Thymus (tissue), 11 donors: ENCODE measurements around the gene COL23A1. TPM values are rescaled to one million over a fixed set of nuclear protein-coding genes. Genes with fewer than 3 reads are reported as not detected.

Experiments
- DNase-seq, 9 donors: peaks; one replicate each; pipeline ENCODE4 v3.0.0-alpha.2; 2013; ENCODE audit warnings: low spot score in 9 of 9, low read depth in 6 of 9, missing footprints in 1 of 9
- H3K27ac ChIP-seq, 2 donors: one replicate each; pipeline ENCODE4 v1.5.1; 2013; ENCODE audit warnings: control low read depth in 1 of 2, low read depth in 1 of 2, low read length in 1 of 2, mild to moderate bottlenecking in 1 of 2, moderate library complexity in 1 of 2
- H3K27me3 ChIP-seq, 2 donors: one replicate each; pipeline ENCODE4 v1.5.1; 2013; ENCODE audit warnings: low read length in 1 of 2; ENCODE audit not compliant: control insufficient read depth in 2 of 2, insufficient read depth in 1 of 2
- H3K36me3 ChIP-seq, 2 donors: one replicate each; pipeline ENCODE4 v1.5.1; 2013; ENCODE audit warnings: low read length in 1 of 2, mild to moderate bottlenecking in 1 of 2, moderate library complexity in 1 of 2; ENCODE audit not compliant: control insufficient read depth in 2 of 2, insufficient read depth in 2 of 2
- H3K4me1 ChIP-seq, 2 donors: one replicate each; pipeline ENCODE4 v1.5.1; 2013; ENCODE audit warnings: low read length in 2 of 2; ENCODE audit not compliant: control insufficient read depth in 2 of 2, insufficient read depth in 2 of 2
- H3K4me3 ChIP-seq, 2 donors: one replicate each; pipeline ENCODE4 v1.5.1; 2013; ENCODE audit warnings: low read length in 2 of 2, control low read depth in 1 of 2, mild to moderate bottlenecking in 1 of 2
- H3K9me3 ChIP-seq, 2 donors: one replicate each; pipeline ENCODE4 v1.5.1; 2013; ENCODE audit warnings: low read length in 1 of 2, mild to moderate bottlenecking in 1 of 2; ENCODE audit not compliant: control insufficient read depth in 2 of 2, insufficient read depth in 1 of 2
- WGBS: extraction: QIAGEN DNeasy Blood & Tissue Kit; methylation state at CpG from one replicate; pipeline ENCODE4 v1.1.7; 2013; 5-methylcytosine and 5-hydroxymethylcytosine counted together
- polyA plus RNA-seq: library from polyadenylated mRNA; stranded (reverse); fragments of 200-250 nt; gene quantifications from one replicate; pipeline ENCODE4 v1.2.3, GENCODE V29; 2013
- total RNA-seq: library from RNA; stranded (reverse); fragments of 120-200 nt; gene quantifications from one replicate; pipeline ENCODE4 v1.2.4, GENCODE V29; 2013
- donor health status: healthy.

Gene COL23A1
- total and polyA plus RNA-seq, 2 donors = 1.5 to 2.6 TPM

DNA sequence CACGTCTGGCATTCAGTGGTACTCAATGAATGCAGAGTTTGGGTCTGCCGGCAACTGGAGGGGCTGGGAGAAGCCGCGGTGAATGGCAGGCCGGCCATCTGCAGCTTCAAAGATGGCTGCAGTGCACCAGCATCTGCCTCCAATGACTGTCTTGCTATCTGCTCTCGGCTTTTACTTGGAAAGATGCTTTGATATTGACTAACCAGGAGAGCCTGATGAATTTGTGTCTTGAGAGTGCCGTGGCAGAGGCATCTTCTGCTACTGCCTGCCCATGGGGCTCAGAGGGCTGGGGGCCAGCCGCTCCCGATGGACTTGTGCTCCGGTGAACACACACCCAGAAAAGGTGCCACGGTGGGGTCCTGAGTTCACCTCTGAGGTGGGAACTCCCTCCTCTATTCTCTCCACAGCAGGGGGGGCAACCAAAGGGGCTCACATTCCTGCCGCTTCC lies 164.5 kb downstream of the COL23A1 start:
- H3K4me3 ChIP-seq = no peak overlapping the region
- WGBS = 98% methylated on average over 12 of the region's 12 CpGs
- peaks cover 26 to 30% of the 10 kb centered on the region in 2 donors for H3K36me3 ChIP-seq
- H3K27ac ChIP-seq = no peak overlapping the region
- no peaks in the 10 kb centered on the region for H3K9me3 ChIP-seq
- H3K4me1 ChIP-seq = peaks cover 0 to 20% of the 10 kb centered on the region in 2 donors
- DNase-seq = no peak
- no peaks in the 10 kb centered on the region for H3K27me3 ChIP-seq

DNA sequence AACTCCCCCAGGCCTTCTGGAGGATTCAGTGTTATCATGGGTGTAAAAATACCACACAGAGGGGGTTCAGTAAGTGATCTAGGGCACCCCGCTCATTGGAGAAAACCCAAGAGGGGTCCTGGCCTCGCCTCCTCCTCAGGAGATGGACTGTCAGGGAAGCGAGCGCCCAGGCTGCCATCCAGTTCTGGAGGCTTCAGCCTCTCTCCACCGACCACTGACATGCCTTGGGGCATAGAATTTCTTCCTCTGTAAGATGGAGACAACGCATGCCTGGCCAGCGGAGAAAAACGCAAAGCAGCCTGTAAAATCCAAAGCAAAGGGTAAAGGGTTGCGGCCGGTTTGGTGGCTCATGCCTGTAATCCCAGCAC lies 165.4 kb downstream of the COL23A1 start:
- peaks cover 21 to 30% of the 10 kb centered on the region in 2 donors for H3K36me3 ChIP-seq
- no peak for DNase-seq
- 98% methylated on average over 10 of the region's 10 CpGs for WGBS
- H3K27me3 ChIP-seq = no peaks in the 10 kb centered on the region
- H3K4me1 ChIP-seq = peaks cover 0 to 22% of the 10 kb centered on the region in 2 donors
- H3K27ac ChIP-seq = no peak overlapping the region
- no peak overlapping the region for H3K4me3 ChIP-seq
- no peaks in the 10 kb centered on the region for H3K9me3 ChIP-seq

DNA sequence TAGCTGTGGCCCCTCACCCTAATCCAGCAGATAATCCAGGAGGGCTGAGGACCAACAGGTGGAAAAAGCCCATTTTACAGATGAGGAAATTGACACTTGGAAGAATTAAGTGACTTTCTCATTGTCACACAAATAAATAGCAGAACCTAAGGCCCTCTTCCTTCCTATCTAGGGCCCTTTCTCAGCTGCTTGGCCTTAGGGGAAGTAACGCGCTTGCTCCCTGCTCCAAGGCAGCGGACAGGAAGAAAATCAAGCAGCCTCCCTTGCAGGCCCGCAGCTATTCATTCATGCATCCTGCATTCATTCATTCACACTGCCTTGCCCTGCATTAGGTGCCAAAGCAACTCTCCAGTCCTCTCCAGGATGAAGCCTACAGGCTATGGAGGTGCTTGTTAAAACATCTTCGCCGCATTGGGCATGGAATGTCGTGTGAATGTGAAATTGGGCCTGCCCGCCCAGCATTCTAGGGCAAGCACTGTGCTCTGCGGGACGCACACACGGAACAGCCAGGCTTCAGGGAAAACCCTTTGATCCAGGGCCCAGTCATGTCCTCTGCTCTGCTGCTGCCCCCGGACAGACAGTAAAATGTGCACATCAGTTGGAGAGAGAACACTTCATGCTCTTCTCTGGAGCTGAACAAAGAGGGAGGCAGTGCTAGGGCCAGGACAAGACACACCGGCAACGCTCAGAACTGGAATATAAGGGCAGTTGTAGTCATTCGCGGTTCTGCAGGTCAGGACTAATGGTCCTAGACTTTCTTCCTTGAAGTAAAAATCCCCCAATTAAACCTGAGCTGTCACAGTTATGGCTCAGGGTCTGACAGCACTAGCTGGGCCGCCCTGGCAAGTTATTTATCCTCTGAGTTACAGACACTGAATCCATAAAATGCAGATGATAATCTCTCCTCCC lies 166.0 kb downstream of the COL23A1 start:
- H3K4me1 ChIP-seq = peaks cover 0 to 21% of the 10 kb centered on the region in 2 donors
- no peaks in the 10 kb centered on the region for H3K9me3 ChIP-seq

DNA sequence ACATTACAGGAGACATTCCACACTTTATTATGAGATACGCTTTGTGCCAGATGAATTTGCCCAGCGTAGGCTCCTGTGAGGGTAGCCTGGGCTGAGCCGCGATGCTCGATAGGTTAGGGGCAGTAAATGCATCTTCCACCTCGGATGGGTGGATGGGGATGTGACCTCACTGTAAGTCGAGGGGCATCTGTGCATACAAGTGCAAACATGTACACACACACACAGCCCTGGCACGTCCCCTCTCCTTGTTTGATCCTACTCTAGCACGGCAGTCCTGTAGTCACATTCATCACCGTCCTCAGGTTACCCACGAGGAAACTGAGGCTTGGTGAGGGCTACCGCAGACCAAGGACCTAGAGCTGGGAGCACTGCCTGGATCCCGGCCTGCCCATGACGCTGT lies 166.8 kb downstream of the COL23A1 start:
- H3K27me3 ChIP-seq = no peaks in the 10 kb centered on the region
- no peak for DNase-seq
- no peaks in the 10 kb centered on the region for H3K9me3 ChIP-seq
- 97% methylated on average over 14 of the region's 14 CpGs for WGBS
- H3K4me1 ChIP-seq = peaks cover 3 to 25% of the 10 kb centered on the region in 2 donors
- H3K4me3 ChIP-seq = no peak overlapping the region
- H3K36me3 ChIP-seq = peaks cover 13 to 21% of the 10 kb centered on the region in 2 donors
- no peak overlapping the region for H3K27ac ChIP-seq

More for the DNA sequence above, 166.0 kb downstream of the COL23A1 start:
- no peaks in the 10 kb centered on the region for H3K27me3 ChIP-seq
- no peak overlapping the region for H3K27ac ChIP-seq
- no peak overlapping the region for H3K4me3 ChIP-seq
- H3K36me3 ChIP-seq = peaks cover 16 to 23% of the 10 kb centered on the region in 2 donors
- DNase-seq = no peak
- WGBS = 94% methylated on average over 17 of the region's 17 CpGs

DNA sequence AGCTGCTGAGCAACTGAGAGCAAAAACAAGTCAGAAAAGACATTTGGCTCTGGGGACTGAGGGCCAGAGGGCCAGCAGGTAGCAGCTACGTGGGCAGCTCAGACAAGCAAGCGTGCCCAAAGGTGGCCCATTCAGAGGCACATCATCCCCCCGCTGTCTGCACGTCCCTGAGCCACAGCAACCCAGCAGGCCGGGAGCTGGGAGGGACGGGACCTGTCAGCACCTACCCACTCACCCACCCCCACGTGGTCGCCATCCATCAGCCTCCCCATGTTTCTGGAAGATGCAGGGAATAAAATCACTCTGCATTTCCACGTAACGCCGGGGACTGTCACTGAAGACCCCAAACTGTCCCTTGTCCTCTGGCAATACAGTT lies 167.8 kb downstream of the COL23A1 start:
- DNase-seq = no peak
- H3K36me3 ChIP-seq = peaks cover 9 to 16% of the 10 kb centered on the region in 2 donors
- H3K4me1 ChIP-seq = peaks cover 9 to 36% of the 10 kb centered on the region in 2 donors
- no peaks in the 10 kb centered on the region for H3K9me3 ChIP-seq
- no peak overlapping the region for H3K4me3 ChIP-seq
- no peaks in the 10 kb centered on the region for H3K27me3 ChIP-seq
- 97% methylated on average over 11 of the region's 11 CpGs for WGBS
- H3K27ac ChIP-seq = no peak overlapping the region

DNA sequence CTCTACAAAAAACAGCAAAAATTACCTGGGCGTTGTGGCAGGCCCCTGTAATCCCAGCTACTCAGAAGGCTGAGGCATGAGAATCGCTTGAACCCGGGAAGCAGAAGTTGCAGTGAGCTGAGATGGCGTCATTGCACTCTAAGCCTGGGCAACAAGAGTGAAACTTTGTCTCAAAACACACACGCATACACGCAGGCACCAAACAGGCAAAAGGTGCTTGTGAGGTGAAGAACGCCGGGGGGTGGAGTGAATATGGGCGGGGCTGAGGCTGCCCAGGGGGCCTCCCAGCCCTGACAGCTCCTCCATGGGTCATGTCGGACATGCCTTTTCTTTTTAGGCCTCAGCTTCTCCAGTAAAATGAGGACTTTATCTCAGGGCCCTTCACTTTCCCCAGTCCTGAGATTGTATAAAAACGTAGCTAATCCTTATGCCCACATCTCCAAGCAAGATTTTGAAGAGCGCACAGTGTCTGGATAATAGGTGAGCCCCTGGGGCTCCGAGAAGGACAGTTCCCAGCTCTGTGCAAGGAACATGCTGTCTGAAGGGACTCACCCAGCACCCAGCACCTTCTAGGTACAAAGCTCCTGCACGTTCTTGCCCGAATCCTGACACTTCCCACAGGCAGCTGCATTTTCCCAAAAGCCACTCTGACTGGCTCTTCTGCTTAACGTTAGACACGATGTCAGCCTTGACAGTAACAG lies 168.3 kb downstream of the COL23A1 start:
- Histone ChIP-seq H3K36me3 (peaks cover 9 to 16% of the 10 kb centered on the region in 2 donors), H3K27ac (no peak overlapping the region), H3K4me3 (no peak overlapping the region), H3K4me1 (peaks cover 10 to 41% of the 10 kb centered on the region in 2 donors), H3K27me3 (no peaks in the 10 kb centered on the region), H3K9me3 (no peaks in the 10 kb centered on the region)
- no peak for DNase-seq
- WGBS = 97% methylated on average over 17 of the region's 17 CpGs

DNA sequence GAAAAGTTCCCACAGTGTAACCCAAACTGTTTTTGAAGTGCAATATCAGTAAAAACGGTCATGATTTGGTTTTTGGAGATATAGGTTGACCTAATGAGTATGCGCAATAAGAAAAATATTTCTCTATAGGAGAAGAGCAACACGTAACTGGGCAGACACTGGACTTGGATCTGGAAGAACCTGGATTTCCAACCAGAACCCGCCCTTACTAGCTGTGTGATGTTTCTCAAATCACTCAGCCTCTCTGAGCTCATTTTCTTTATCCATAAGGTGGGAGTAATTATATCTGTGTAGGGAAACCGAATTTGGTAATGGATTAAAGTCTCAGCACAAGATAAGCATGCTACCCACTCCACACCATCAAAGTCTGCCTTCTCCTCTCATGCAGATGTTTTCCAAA lies 169.1 kb downstream of the COL23A1 start:
- WGBS = 84% methylated on average over 5 of the region's 5 CpGs
- H3K36me3 ChIP-seq = peaks cover 5 to 10% of the 10 kb centered on the region in 2 donors
- DNase-seq = no peak
- no peaks in the 10 kb centered on the region for H3K9me3 ChIP-seq
- H3K27ac ChIP-seq = no peak overlapping the region
- no peak overlapping the region for H3K4me3 ChIP-seq
- H3K27me3 ChIP-seq = no peaks in the 10 kb centered on the region
- H3K4me1 ChIP-seq = peaks cover 10 to 45% of the 10 kb centered on the region in 2 donors

DNA sequence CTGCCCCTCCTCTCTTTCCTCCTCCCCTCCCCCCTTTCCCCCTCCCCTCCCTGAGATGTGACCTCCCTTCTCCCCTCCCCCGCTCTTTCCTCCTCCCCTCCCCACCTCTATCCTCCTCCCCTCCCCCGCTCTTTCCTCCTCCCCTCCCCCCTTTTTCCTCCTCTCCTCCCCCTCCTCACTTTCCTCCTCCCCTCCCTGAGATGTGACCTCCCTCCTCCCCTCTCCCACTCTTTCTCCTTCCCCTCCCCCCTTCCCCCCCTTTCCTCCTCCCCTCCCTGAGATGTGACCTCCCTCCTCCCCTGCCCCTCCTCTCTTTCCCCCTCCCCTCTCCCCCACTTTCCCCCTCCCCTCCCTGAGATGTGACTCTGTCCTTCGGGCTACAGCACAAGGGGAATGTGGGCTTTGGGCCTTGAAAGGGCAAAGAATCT lies 169.8 kb downstream of the COL23A1 start:
- peak in 1 of 9 donors; percentile 20 for DNase-seq
- Histone ChIP-seq H3K36me3 (peaks cover under 1 to 7% of the 10 kb centered on the region in 2 donors), H3K27me3 (no peaks in the 10 kb centered on the region), H3K4me1 (peaks cover 10 to 45% of the 10 kb centered on the region in 2 donors), H3K4me3 (no peak overlapping the region), H3K27ac (no peak overlapping the region), H3K9me3 (no peaks in the 10 kb centered on the region)
- WGBS = 79% methylated on average over 2 of the region's 3 CpGs

DNA sequence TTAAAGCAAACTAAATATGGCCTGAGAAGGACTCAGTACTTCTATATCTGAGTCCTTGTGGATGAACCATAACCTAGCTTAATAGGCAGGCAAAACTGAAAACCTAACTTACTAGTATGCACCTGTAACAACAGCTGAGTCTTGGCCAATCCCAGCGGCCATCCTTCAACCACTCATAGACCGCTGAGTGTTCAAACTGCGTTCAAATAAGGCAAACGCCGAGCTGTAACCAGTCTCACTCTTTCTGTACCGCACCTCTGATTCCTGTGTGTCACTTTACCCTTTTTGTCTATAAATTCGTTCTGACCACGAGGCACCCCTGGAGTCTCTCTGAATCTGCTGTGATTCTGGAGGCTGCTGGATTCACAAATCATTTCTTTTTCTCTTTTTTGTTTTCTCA lies 170.5 kb downstream of the COL23A1 start:
- Histone ChIP-seq H3K27me3 (no peaks in the 10 kb centered on the region), H3K4me1 (peaks cover 10 to 45% of the 10 kb centered on the region in 2 donors), H3K4me3 (no peak overlapping the region), H3K9me3 (no peaks in the 10 kb centered on the region), H3K27ac (peak overlapping the region in 1 of 2 donors; percentile 19), H3K36me3 (peaks cover 0 to 8% of the 10 kb centered on the region in 2 donors)
- no peak for DNase-seq
- 89% methylated on average over 8 of the region's 8 CpGs for WGBS
